HepG2 (cell line): ENCODE results near the gene RHOD.

Experiments used
- ATF7 ChIP-seq, 2 experiments: fragments of 450-650 bp in 1 of 2; sonication (generic) in 1 of 2; formaldehyde crosslinking in 1 of 2; IDR thresholded peaks; 2 replicates each; pipeline versions ENCODE4 v1.4.0 to v1.6.1; 2016 to 2020; ENCODE audit warnings: antibody characterized with exemption in 1 of 2, mild to moderate bottlenecking in 1 of 2, missing genetic modification reagents in 1 of 2
- EP300 ChIP-seq, 3 experiments: sonication (generic) in 1 of 3; formaldehyde crosslinking in 1 of 3; IDR thresholded peaks; 2 replicates each; pipeline versions ENCODE4 v1.5.1 to v1.6.1; 2011 to 2020; ENCODE audit warnings: low read depth in 2 of 3, low read length in 2 of 3, borderline replicate concordance in 1 of 3, improper control_type of control experiment in 1 of 3, mild to moderate bottlenecking in 1 of 3, missing genetic modification reagents in 1 of 3, moderate library complexity in 1 of 3
- FOXP1 ChIP-seq, 2 experiments: fragments of 450-650 bp in 1 of 2; IDR thresholded peaks; 2 replicates each; pipeline ENCODE4 v1.6.1; 2017 to 2018; ENCODE audit warnings: antibody characterized with exemption in 1 of 2
- NFE2L2 ChIP-seq: fragments of 150-350 bp; IDR thresholded peaks from 2 replicates; pipeline ENCODE4 v1.6.1; 2014; ENCODE audit warnings: low read length
- ZNF609 ChIP-seq: sonication (generic); formaldehyde crosslinking; IDR thresholded peaks from 2 replicates; pipeline ENCODE4 v1.4.0; 2020; ENCODE audit warnings: mild to moderate bottlenecking, missing genetic modification reagents, borderline replicate concordance

- TF ChIP-seq FOXP1 (IDR thresholded peaks at IDR 0.05) (no peak), FOXP1 (CRISPR knock-in tag; IDR thresholded peaks at IDR 0.05) (no peak), ZNF609 (CRISPR knock-in tag) (no peak), EP300 (IDR thresholded peaks at IDR 0.05; ENCODE audit: low read depth in 2 of 2, low read length in 2 of 2) (no peak), EP300 (CRISPR knock-in tag; IDR thresholded peaks at IDR 0.05; ENCODE audit: borderline replicate concordance) (no peak), ATF7 (IDR thresholded peaks at IDR 0.05) (no peak), ATF7 (CRISPR knock-in tag; IDR thresholded peaks at IDR 0.05) (no peak), NFE2L2 (no peak)
Measured at GRCh38 chr11:67062526-67063373, 6.1 kb downstream of the RHOD start.
